ENCODE data around the gene LIMS1.
"Not testable (repeated sequence)": the region's sequence is repeated elsewhere in the genome, so short reads cannot be mapped to it uniquely, and the experiment has no call there.

LIMS1 gene

GRCh38 chr2:108677239-108677744, 143.0 kb downstream of the LIMS1 start:
- DNase-seq (ENCODE audit: extremely low spot score); CTCF ChIA-PET; POLR2A ChIA-PET: not testable (repeated sequence)

DNA sequence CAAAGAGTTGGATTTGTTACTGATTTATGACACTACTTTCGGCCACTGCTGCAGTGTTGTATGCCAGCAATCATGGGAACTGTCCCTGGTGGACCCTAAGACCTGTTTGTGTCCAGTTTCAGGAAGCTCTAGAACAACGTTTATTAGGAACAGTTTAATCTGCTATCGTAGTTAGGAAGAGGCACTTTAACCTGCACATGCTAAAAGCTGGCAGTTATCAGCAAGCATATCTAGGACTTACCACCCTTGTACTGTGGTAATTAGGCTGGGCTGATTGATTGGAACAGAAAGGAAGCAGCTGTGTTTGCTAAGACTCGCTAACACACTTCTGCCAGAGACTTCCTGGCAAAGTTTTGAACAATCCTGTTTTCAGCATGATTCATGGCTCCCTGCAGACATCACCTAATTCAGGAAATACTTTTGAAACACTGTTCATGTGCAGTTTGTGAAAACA, 144.0 kb downstream of the LIMS1 start:
- POLR2A ChIA-PET; DNase-seq (ENCODE audit: extremely low spot score); CTCF ChIA-PET: not testable (repeated sequence)

DNA sequence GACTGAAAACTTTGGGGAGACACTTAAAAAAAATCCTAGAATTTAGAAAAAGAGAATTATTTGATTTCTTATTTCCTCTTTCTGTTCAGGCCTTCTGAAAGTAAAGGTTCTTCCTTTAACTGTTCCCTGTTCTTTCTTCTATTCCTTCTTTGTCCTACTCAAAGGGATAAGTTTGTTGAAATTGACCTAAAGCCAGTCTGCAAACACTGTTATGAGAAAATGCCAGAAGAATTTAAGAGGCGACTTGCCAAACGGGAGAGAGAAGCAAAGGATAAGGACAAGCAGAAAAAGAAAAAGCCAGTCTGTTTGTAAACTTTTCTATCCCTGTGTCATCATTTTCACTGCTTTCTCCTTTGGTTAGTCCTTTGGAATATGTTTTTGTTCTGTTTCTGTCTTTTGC, 146.5 kb downstream of the LIMS1 start:
- POLR2A ChIA-PET; CTCF ChIA-PET; DNase-seq (ENCODE audit: extremely low spot score): not testable (repeated sequence)

GRCh38 chr2:108688818-108689756, 154.8 kb downstream of the LIMS1 start:
- CTCF ChIA-PET; DNase-seq (ENCODE audit: extremely low spot score): not testable (repeated sequence)
- POLR2A ChIA-PET: interaction anchor here (0.7 kb wide), 1 partner anchor 14 kb away, joined by 3 read pairs; no protein-coding TSS in a partner anchor

DNA sequence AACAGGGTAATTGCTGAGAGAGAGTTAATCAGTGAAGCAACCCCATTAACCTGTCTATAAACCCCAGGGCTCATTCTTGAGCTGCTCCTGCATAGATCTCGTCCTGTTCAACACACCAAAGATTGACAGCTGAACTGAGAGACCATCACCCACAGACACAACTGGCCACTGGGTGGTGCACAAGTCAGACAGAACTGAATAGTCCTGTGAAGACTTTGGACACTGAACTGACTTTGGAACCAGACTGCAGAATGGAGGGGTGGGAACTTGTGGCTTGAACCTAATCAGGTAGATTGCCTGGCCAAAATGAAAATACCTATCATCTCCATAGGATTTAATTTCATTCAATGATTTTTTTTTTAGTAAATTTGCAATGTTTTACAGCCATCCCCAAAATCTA, 155.7 kb downstream of the LIMS1 start:
- CTCF ChIA-PET: not testable (repeated sequence)

GRCh38 chr2:108691447-108691846, 157.2 kb downstream of the LIMS1 start:
- no peak for DNase-seq (ENCODE audit: extremely low spot score)
- ChIA-PET CTCF (no interaction called here), POLR2A (no interaction called here)
- TF ChIP-seq, protein P1, sequence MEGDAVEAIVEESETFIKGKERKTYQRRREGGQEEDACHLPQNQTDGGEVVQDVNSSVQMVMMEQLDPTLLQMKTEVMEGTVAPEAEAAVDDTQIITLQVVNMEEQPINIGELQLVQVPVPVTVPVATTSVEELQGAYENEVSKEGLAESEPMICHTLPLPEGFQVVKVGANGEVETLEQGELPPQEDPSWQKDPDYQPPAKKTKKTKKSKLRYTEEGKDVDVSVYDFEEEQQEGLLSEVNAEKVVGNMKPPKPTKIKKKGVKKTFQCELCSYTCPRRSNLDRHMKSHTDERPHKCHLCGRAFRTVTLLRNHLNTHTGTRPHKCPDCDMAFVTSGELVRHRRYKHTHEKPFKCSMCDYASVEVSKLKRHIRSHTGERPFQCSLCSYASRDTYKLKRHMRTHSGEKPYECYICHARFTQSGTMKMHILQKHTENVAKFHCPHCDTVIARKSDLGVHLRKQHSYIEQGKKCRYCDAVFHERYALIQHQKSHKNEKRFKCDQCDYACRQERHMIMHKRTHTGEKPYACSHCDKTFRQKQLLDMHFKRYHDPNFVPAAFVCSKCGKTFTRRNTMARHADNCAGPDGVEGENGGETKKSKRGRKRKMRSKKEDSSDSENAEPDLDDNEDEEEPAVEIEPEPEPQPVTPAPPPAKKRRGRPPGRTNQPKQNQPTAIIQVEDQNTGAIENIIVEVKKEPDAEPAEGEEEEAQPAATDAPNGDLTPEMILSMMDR (IDR thresholded peaks at IDR 0.05; ENCODE audit: control extremely low read depth, extremely low read depth, low read depth, missing control alignments): no peak

More for the DNA sequence above, 155.7 kb downstream of the LIMS1 start:
- DNase-seq (ENCODE audit: extremely low spot score); POLR2A ChIA-PET: not testable (repeated sequence)

- TF ChIP-seq, protein P1 (IDR thresholded peaks at IDR 0.05; ENCODE audit: control extremely low read depth, extremely low read depth, low read depth, missing control alignments): no peak
- ChIA-PET POLR2A (no interaction called here), CTCF (no interaction called here)
- no peak for DNase-seq (ENCODE audit: extremely low spot score)
These were observed 166.9 kb downstream of the LIMS1 start for GRCh38 chr2:108701208-108701607.

GRCh38 chr2:108701806-108702205, 167.5 kb downstream of the LIMS1 start:
- TF ChIP-seq, protein P1 (IDR thresholded peaks at IDR 0.05; ENCODE audit: control extremely low read depth, extremely low read depth, low read depth, missing control alignments): no peak
- DNase-seq (ENCODE audit: extremely low spot score): no peak
- CTCF ChIA-PET: interaction anchor here (0.9 kb wide), 1 partner anchor 9 kb away, joined by 3 read pairs; no protein-coding TSS in a partner anchor
- POLR2A ChIA-PET: no interaction called here

- TF ChIP-seq, protein P1 (IDR thresholded peaks at IDR 0.05; ENCODE audit: control extremely low read depth, extremely low read depth, low read depth, missing control alignments): no peak
- POLR2A ChIA-PET: no interaction called here
- CTCF ChIA-PET: no interaction called here
- DNase-seq (ENCODE audit: extremely low spot score): no peak
These were observed 170.6 kb downstream of the LIMS1 start for GRCh38 chr2:108704871-108705270.
